CD4-positive, alpha-beta T cell treated with Interleukin-1 beta for 1 hour (primary cell): ENCODE data around the gene HMOX1.
"Not testable (repeated sequence)": the region's sequence is repeated elsewhere in the genome, so short reads cannot be mapped to it uniquely, and the experiment has no call there.

ENCODE experiments used
- DNase-seq, 2 donors: peaks; one replicate each; pipeline ENCODE4 v3.0.0-alpha.2; 2020 to 2022

HMOX1 gene

GRCh38 chr22:35350539-35351503 lies 30.1 kb upstream of the HMOX1 start:
- DNase-seq = peak; percentile 89 to 92

GRCh38 chr22:35352214-35353111 lies 28.4 kb upstream of the HMOX1 start:
- DNase-seq = peak; percentile 30 to 88

- DNase-seq = peak in 1 of 2 donors; percentile 32
Observed at GRCh38 chr22:35353318-35353717, 27.6 kb upstream of the HMOX1 start.

GRCh38 chr22:35354068-35354467 lies 26.8 kb upstream of the HMOX1 start:
- no peak for DNase-seq

- no peak for DNase-seq
Observed at GRCh38 chr22:35357883-35358621, 22.8 kb upstream of the HMOX1 start.

GRCh38 chr22:35359380-35360065 lies 21.4 kb upstream of the HMOX1 start:
- DNase-seq = no peak

- DNase-seq = no peak
Observed at GRCh38 chr22:35361001-35361558, 19.8 kb upstream of the HMOX1 start.

- no peak for DNase-seq
Observed at GRCh38 chr22:35363566-35364086, 17.3 kb upstream of the HMOX1 start.

- not testable (repeated sequence) for DNase-seq
Observed at GRCh38 chr22:35364230-35364629, 16.7 kb upstream of the HMOX1 start.

GRCh38 chr22:35367331-35367886 lies 13.5 kb upstream of the HMOX1 start:
- peak in 1 of 2 donors; percentile 68 for DNase-seq

- no peak for DNase-seq
Observed at GRCh38 chr22:35368386-35368785, 12.5 kb upstream of the HMOX1 start.

GRCh38 chr22:35369996-35370395 lies 10.9 kb upstream of the HMOX1 start:
- DNase-seq = no peak

- DNase-seq = no peak
Observed at GRCh38 chr22:35373781-35374180, 7.1 kb upstream of the HMOX1 start.

GRCh38 chr22:35375031-35375430 lies 5.9 kb upstream of the HMOX1 start:
- DNase-seq = no peak

GRCh38 chr22:35375526-35375925 lies 5.4 kb upstream of the HMOX1 start:
- DNase-seq = no peak

- DNase-seq = peak; percentile 51 to 84
Observed at GRCh38 chr22:35376728-35377472, 4.0 kb upstream of the HMOX1 start.

- DNase-seq = no peak
Observed at GRCh38 chr22:35377735-35378134, 3.2 kb upstream of the HMOX1 start.

- no peak for DNase-seq
Observed at GRCh38 chr22:35378621-35379020, 2.3 kb upstream of the HMOX1 start.

- no peak for DNase-seq
Observed at GRCh38 chr22:35379146-35379993, 1.5 kb upstream of the HMOX1 start.
